C4-2B (cell line): Measurements from ENCODE around the gene HOXB7.

ENCODE experiments used
- H3K27ac ChIP-seq: fragments of 450-650 bp; 2 replicates; pipeline ENCODE4 v1.5.1; 2017
- CTCF ChIP-seq: fragments of 450-650 bp; conservative IDR thresholded peaks from 2 replicates; pipeline ENCODE4 v1.5.1; 2017; ENCODE audit warnings: mild to moderate bottlenecking
- ZFX ChIP-seq: fragments of 450-650 bp; IDR thresholded peaks from 2 replicates; pipeline ENCODE4 v1.6.1; 2017

Gene HOXB7

DNA sequence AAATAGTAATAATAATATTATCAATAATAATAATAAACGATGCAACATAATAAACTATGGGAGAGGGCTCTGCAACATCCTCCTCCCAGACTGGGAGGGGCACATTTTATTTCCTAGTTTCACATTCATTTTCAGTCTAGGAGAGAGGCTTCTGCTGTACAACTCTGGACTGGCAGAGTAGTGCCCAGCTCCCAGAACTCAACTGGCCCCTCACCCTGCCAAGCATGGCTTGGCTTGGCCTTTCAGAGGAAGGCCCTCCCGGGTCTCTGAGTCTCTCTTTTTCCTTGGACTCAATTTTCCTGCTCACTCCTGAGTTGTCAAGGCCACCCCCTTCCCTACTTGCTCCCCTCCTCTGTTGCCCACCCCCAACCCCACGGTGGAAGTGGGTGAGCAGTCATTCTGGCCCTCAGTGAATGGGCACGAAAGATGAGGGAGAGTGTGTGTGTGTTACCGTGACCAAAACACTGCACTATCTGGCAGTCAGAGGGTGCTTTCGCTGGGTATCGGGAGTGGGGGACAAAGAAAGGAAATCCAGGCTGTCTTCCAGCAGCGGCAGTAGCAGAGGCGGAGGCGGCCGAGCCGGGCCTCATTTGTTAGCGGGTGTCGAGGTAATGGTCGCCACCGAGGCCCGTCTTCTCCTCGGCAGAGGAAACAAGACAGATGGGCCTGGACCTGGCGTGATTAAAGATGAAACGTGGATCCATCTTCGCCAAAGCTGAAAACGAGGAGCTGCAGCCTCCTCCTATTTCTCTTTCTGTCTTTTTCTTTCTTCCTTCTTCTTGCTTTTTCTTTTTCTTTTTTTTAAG lies 34.9 kb downstream of the HOXB7 start:
- no peak for TF ChIP-seq ZFX
- no peak for TF ChIP-seq CTCF
- H3K27ac ChIP-seq: no peak overlapping the region

- no peak overlapping the region for H3K27ac ChIP-seq
- TF ChIP-seq ZFX (no peak), CTCF (no peak)
These were observed 35.7 kb downstream of the HOXB7 start for GRCh38 chr17:48575066-48575582.

DNA sequence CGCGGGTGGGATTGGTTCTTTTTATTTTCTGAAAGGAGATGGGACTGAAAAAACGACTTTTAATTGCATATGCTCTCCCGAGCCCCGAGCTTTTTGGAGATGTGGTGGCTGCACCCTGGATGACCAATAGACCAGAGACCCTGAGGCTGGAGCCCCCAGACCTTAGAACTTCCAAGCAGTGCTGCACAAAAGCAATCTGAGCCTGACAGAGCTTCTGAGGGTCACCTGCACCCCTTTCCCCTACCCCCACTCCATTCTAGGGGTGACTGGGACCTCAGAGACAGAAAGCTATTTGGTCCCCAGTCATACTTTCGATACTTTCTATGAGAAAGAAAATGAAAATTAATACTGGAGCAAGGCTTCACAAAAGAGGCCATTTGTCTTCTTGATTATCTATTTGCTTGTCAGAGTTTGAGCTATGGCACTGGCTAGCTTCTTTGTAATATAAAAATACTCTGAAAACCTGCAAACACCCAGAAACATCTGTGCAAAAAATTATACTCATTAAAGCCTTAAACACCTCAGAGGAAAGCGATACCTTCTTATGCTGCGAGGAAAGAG lies 36.2 kb downstream of the HOXB7 start:
- no peak for TF ChIP-seq CTCF
- no peak for TF ChIP-seq ZFX
- H3K27ac ChIP-seq: no peak overlapping the region

GRCh38 chr17:48571826-48572417 lies 38.9 kb downstream of the HOXB7 start:
- H3K27ac ChIP-seq: no peak overlapping the region
- TF ChIP-seq ZFX (no peak), CTCF (no peak)

DNA sequence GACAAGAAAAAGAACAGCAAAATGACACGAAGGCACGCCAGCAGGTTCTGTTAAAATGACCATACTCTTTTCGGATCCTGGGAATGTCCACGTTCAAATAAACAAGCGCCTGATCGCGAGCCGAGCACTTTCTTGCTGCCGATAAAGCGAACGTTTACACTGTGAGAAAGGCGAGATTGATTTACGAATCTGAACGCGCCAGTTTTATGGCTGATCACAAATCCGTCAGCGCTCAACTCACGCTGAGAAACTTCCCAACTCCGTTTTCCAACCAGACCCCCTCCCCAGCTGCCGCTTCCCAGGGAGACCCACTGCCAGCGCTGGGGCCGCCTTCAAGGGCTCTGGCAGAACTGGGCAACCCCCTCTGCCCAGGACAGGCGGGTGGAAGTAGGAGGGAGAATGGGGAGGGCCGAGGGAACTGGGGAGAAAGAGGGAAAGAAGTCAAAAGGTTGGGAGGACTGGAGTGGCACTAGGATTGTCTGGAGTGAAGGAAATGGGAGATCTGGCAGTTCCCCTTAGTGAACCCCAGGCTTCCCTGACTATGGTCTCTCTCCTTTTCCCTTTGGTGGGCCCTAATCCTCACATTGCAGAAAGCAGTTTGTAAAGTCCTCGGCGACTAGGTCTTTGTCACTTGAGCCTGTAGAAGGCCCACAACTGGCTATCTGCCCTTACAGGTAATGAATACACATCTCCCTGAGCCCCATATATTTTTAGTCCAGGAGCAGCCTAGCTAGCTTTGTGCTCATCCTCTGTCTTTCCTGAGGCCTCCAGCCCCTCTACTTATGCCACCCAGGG lies 39.6 kb downstream of the HOXB7 start:
- no peak overlapping the region for H3K27ac ChIP-seq
- TF ChIP-seq ZFX (no peak), CTCF (no peak)

DNA sequence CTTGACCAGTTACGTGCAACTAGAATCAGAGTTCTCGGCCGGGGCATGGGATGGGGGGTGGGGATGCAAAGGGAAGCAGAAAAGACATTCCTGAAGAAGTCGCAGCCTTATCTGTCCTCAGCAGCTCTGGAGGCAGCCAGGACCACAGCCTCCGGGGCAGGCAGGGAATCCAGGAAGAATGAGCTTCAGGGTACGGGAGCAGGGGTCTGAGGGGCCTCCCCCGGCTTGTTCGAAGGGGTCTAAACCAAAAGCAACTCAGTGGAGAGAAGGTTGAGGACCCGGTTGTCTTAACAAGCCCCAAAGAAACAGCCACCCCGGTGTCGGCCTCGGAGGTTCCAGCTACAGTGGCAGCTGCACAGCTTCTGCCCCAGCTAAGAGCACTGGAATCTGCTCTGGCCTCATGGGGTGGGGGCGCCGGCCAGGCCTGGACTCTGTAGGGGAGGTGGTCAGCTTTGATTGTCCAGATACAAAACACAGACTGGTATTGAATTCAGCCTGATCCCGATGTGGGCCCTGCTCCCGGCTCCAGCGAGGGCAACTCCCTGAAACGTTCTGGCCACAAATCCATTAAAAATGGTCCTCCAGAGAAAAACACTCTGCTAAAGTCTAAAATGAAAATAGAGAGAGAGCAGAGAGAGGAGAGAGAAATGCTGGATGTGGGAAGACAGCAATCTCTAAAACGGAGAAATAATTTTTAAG lies 40.3 kb downstream of the HOXB7 start:
- no peak overlapping the region for H3K27ac ChIP-seq
- TF ChIP-seq CTCF: no peak
- no peak for TF ChIP-seq ZFX
